ENCODE measurements around the gene EYA3. TPM values are rescaled to one million over a fixed set of nuclear protein-coding genes. Genes with fewer than 3 reads are reported as not detected.

The EYA3 gene
- total and polyA plus RNA-seq, 8 donors: 22.9 to 33.0 (median 29.1) TPM

DNA sequence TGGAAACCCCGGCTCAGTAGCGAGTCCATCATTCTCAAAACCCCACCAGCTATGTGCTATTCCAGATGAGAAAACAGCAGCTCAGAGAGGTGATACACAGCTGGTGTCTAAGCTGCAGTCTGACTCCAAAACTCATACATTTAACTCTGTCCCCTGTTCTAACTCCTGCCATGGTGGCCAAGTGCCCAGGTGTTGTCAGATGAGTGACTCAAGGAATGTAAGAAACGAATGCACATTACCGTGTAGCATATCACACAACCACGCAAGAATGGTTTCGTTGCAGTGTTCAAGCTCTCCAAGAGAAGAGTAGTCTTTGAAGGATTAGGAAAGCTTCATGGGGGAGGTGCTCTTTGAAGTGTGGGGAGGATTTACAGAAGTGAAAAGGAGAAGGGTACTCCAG lies 133.3 kb downstream of the EYA3 start:
- no peak overlapping the region for H3K27ac ChIP-seq
- peaks cover 0 to 9% of the 10 kb centered on the region in 2 donors for H3K4me1 ChIP-seq
- ATAC-seq (no peak), DNase-seq (no peak)
- H3K36me3 ChIP-seq: no peaks in the 10 kb centered on the region
- no peak overlapping the region for H3K4me3 ChIP-seq
- no peaks in the 10 kb centered on the region for H3K27me3 ChIP-seq
- intact Hi-C loops (cut with DNase I): no loop called here
- TF ChIP-seq, protein P1, sequence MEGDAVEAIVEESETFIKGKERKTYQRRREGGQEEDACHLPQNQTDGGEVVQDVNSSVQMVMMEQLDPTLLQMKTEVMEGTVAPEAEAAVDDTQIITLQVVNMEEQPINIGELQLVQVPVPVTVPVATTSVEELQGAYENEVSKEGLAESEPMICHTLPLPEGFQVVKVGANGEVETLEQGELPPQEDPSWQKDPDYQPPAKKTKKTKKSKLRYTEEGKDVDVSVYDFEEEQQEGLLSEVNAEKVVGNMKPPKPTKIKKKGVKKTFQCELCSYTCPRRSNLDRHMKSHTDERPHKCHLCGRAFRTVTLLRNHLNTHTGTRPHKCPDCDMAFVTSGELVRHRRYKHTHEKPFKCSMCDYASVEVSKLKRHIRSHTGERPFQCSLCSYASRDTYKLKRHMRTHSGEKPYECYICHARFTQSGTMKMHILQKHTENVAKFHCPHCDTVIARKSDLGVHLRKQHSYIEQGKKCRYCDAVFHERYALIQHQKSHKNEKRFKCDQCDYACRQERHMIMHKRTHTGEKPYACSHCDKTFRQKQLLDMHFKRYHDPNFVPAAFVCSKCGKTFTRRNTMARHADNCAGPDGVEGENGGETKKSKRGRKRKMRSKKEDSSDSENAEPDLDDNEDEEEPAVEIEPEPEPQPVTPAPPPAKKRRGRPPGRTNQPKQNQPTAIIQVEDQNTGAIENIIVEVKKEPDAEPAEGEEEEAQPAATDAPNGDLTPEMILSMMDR (IDR thresholded peaks at IDR 0.05): no peak
- no peaks in the 10 kb centered on the region for H3K9me3 ChIP-seq

DNA sequence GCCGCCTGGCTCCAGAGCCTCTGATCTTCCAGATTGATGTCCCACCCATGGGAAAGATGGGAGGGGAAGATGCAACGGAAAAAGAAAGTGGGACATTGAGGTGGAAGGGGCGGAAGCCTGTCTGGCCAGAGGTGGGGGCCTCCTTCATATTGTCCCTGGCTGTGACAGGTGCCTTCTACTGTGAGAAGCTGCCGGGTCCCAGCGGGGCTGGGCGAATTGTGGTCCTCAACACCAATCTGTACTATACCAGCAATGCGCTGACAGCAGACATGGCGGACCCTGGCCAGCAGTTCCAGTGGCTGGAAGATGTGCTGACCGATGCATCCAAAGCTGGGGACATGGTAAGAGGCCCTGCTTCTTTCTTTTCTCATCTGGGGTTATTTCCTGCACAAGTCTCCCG lies 134.2 kb downstream of the EYA3 start:
- TF ChIP-seq, protein P1 (IDR thresholded peaks at IDR 0.05): no peak
- Histone ChIP-seq H3K4me3 (no peak overlapping the region), H3K4me1 (peaks cover 0 to 7% of the 10 kb centered on the region in 2 donors), H3K36me3 (no peaks in the 10 kb centered on the region), H3K9me3 (no peaks in the 10 kb centered on the region), H3K27me3 (no peaks in the 10 kb centered on the region), H3K27ac (no peak overlapping the region)
- intact Hi-C loops (cut with DNase I): no loop called here
- ATAC-seq: no peak
- no peak for DNase-seq

DNA sequence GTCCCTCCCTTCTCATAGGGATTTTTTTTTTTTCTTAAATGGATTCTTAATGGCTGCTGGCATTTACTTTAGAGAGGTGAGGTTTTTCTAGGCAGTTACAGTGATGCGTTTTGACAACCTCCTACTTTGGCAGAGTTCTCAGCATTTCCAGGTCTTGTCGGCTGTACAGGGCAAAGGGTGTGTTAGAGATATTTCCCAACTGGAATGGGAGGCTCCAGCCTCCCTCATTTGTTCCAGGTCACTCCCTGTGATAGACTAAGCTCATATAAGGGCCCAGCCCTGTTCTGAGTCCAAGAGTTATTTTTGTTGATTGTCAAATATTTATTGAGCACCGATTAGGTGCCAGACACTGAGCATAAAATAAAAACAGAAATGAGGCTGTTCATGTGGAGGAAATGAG lies 136.3 kb downstream of the EYA3 start:
- Histone ChIP-seq H3K27me3 (no peaks in the 10 kb centered on the region), H3K9me3 (no peaks in the 10 kb centered on the region), H3K36me3 (no peaks in the 10 kb centered on the region), H3K27ac (no peak overlapping the region), H3K4me3 (no peak overlapping the region), H3K4me1 (no peaks in the 10 kb centered on the region)
- ATAC-seq: no peak
- TF ChIP-seq, protein P1 (IDR thresholded peaks at IDR 0.05): no peak
- DNase-seq: peak in 1 of 4 donors; percentile 30
- intact Hi-C loops (cut with DNase I): no loop called here

DNA sequence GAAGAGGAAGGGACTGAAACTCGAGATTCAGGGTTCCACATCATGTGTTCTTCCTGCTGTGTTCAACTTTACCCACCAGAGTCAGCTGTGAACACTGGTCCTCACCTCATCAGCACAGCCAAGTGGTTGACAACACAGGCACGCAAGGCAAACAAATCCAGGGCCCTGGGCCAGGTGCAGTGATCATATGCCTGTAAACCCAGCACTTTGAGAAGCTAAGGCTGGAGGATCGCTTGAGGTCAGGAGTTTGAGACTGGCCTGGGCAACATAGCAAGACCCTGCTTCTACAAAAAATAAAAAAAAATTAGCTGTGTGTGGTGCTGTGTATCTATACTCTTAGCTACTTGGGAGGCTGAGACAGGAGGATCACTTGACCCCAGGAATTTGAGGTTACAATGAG lies 137.0 kb downstream of the EYA3 start:
- ATAC-seq (no peak), DNase-seq (peak in 1 of 4 donors; percentile 28)
- TF ChIP-seq, protein P1 (IDR thresholded peaks at IDR 0.05): no peak
- Histone ChIP-seq H3K36me3 (no peaks in the 10 kb centered on the region), H3K4me3 (no peak overlapping the region), H3K9me3 (no peaks in the 10 kb centered on the region), H3K4me1 (no peaks in the 10 kb centered on the region), H3K27ac (no peak overlapping the region), H3K27me3 (no peaks in the 10 kb centered on the region)
- intact Hi-C loops (cut with DNase I): no loop called here

DNA sequence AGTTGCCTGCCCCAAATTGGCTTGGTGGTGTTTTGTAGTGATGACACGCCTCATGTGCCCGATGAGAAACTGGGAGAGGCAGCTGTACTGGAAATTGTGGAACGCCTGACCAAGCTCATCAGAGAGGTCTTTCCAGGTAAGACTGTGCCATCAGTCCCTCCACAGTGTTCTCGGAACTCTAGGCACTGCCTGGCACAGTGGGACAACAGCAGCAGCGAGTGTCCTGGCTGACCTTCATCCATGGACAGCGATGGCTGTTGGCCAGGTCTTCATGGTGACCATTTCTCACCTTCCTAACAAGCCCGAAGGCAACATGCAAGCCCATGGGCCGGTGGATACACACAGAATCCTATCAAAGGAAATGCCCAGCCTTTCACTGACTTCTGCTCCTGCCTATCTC lies 139.4 kb downstream of the EYA3 start:
- H3K27ac ChIP-seq: no peak overlapping the region
- peaks cover 0 to 4% of the 10 kb centered on the region in 2 donors for H3K4me1 ChIP-seq
- DNase-seq (no peak), ATAC-seq (no peak)
- H3K27me3 ChIP-seq: no peaks in the 10 kb centered on the region
- no peaks in the 10 kb centered on the region for H3K36me3 ChIP-seq
- no peak overlapping the region for H3K4me3 ChIP-seq
- intact Hi-C loops (cut with DNase I): no loop called here
- no peaks in the 10 kb centered on the region for H3K9me3 ChIP-seq
- TF ChIP-seq, protein P1 (IDR thresholded peaks at IDR 0.05): no peak

Data from left lung (tissue), 10 donors.